ENCODE measurements around the gene EIF2S3B.
"Not testable (repeated sequence)": the region's sequence is repeated elsewhere in the genome, so short reads cannot be mapped to it uniquely, and the experiment has no call there.

EIF2S3B gene

DNA sequence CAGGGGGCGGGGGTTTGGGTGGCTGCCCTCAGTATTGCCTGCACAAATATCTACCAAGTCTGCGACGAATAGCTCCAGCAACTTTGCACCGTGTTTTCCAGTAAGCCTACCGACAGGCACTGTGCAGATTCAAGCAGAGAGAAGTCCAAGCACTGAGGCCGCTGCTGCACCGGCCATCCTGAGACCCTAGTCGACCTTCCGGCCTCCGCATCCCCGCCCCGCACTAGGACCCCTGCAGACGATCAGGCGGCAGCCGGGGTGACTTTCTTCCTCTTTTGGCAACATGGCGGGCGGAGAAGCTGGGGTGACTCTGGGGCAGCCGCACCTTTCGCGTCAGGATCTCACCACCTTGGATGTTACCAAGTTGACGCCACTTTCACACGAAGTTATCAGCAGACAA is at the start of gene EIF2S3B:
EIF2S3B (plus strand) TSS at position 271 of the 400 bp plus-strand sequence; CDS start at position 284, 13 bp downstream.
- no peak for DNase-seq

DNA sequence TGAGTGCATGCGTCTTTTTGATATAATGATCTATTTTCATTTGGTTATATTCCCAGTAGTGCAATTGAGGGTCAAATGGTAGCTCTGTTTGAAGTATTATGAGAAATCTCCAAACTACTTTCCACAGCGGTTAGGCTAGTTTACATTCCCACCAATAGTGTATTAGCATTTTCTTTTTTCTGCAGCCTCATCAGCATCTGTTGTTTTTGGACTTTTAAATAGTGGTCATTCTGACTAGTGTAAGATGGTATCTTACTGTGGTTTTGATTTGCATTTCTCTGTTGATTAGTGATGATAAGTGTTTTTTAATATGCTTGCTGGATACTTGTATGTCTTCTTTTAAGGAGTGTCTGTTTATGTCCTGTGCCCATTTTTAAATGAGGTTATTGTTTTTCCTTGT is 48.8 kb upstream of the EIF2S3B start:
- DNase-seq = no peak

- DNase-seq = no peak
Observed at GRCh38 chr12:10457760-10458159, 47.9 kb upstream of the EIF2S3B start.

DNA sequence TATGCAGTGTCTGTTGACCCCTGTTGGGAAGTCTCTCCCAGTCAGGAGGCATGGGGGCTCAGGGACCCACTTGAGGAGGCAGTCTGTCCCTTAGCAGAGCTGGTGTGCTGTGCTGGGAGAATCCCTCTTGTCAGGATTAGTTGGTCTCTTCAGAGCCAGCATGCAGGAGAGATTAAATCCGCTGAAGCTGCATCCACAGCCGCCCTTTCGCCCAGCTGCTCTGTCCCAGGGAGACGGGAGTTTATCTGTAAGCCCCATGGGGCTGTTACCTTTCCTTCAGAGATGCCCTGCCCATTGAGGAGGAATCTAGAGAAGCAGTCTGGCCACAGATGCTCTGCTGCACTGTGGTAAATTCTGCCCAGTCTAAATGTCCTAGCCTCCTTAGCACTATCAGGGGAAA is 39.4 kb upstream of the EIF2S3B start:
- DNase-seq = no peak

DNA sequence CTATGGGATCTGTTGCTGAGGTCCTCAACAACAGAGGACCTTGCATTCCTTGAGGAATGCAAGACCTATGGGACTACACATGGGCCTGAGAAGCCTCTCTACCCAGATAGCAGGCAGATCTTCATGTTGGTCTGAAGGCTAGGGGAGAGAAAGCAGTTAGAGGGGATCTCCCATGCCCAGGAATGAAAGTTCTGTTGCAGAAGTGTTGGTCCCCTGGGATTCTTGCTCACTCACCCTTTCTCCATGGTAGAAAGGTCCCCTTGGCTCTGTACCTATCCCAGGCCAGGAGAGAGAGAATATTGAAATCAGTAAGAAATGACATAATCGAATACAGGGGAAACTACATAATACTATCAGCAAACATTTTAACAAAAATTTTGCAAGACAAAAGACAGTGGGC is 36.0 kb upstream of the EIF2S3B start:
- DNase-seq = no peak

- not testable (repeated sequence) for DNase-seq
Observed at GRCh38 chr12:10472808-10473207, 32.9 kb upstream of the EIF2S3B start.

DNA sequence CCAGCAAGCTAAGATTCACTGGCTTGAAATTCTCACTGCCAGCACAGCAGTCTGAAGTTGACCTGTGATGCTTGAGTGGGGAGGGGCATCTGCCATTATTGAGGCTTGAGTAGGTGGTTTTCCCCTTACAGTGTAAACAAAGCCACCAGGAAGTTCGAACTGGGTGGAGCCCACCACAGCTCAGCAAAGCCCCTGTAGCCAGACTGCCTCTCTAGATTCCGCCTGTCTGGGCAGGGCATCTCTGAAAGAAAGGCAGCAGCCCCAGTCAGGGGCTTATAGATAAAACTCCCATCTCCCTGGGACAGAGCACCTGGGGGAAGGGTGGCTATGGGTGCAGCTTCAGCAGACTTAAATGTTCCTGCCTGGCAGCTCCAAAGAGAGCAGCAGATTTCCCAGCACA is 23.8 kb upstream of the EIF2S3B start:
- DNase-seq = not testable (repeated sequence)

GRCh38 chr12:10487328-10487727 is 18.4 kb upstream of the EIF2S3B start:
- not testable (repeated sequence) for DNase-seq

GRCh38 chr12:10491766-10492165 is 13.9 kb upstream of the EIF2S3B start:
- no peak for DNase-seq

DNA sequence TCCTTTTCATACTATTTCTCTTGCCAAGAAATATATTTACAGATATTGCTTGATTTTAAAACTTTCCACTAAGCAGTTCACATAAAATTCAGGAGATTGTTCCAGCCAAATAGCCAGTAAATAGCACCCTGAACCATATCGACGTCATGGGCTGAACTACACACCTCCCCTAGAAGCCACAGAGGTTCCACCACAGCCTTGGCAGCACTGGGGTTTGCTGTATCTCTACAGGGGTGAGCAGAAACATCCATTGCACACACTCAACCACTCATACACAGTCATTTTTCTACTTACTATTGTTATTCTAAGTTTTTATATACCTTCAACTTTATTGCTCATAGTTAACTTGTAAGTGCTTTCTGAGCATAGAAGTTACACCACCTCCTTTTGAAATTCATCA is 8.1 kb upstream of the EIF2S3B start:
- DNase-seq = no peak

DNA sequence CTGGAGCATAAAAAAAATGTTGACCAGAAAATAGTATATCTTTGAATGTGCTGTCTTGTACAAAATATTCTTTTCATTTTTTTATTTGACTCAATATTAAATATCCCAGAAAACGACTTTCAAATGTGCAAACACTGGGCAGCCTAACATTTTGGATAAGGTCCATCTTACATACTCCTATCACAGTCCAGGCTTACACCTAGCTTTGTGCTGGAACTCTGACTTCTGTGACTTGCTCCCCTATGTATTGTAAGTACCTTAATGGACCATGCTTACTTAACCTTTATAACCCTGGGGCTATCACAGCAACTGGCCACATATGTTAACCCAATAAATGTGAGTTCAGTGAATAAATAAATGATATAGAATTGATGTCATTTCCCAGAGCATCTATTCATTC is 7.6 kb upstream of the EIF2S3B start:
- no peak for DNase-seq

DNA sequence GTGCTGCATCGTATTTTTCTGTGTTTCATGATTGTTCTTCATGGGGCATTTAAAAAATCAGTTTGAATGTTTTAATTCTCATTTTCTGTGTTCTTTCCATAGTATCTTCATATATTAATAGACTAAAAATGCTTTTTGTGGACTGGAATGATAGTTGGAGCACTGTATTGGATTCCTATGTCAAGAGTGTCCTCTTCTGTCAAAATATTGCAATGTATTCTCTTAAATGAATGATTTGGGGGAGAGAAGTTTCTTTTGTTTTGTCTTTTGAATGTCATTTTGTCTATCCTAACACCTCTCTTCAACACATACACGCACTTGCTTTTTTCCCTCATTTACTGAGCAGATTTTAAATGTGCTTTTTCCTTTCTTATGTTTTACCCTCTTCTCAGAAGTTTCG is 4.7 kb upstream of the EIF2S3B start:
- no peak for DNase-seq

DNA sequence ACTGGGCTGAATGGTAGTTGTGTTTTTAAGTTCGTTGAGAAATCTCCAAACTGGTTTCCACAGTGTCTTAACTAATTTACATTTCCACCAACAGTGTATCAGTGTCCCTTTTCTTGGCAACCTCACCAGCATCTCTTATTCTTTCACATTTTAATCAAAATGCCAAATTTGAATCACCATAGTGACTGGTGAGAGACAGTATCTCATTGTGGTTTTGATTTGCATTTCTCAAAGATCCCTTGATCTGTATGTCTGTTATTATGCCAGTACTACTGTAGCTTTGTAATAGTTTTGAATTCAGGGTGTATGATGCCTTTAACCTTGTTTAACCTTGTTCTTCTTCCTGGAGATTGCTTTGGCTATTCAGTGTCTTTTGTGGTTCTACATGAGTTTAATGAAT is 2.2 kb upstream of the EIF2S3B start:
- DNase-seq = no peak

DNA sequence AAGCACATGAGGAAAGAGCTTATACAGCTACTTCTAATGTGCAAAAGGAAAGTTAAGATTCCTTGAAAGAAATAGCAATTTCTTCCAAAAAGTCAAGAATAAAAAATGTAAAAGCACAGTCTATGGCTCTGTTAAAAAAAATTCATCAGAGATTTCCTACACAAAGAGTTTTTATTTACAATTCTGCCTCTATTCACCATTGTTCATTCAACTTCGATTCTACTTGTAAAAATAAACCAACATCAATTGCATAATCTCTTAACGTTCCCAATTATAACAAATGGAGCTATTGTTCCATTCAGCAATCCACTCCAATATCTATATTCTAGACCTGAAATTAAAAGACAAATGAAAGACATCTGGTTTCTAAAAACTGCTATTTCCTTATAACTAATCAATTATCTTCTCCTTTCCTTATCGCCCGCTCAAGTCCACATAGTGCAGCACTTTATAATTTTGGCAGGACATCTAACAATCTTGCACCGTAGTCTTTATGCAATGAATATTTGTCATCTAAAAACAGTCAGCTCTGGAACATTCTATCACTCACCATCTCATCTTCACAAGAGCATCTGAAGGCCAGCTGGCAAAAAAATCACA is 6.2 kb downstream of the EIF2S3B start:
- DNase-seq = no peak

DNA sequence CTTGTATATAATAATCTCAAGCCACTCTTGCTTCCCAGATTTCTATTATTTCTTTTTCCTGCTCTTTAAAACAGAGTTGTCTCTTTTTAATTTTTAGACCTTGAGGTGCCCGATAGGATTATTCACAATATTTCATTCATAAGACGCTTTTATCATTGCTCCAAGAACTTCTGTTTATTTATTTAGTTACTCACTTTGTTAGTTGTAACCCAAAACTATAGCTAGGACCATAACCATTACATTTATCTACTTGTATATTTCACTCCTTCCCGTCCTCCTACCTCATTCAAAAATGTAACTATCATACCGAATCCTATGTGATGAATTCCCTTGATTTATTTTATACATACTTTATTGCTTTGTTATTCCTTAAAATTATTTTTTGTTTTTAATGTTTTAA is 7.1 kb downstream of the EIF2S3B start:
- DNase-seq = no peak

DNA sequence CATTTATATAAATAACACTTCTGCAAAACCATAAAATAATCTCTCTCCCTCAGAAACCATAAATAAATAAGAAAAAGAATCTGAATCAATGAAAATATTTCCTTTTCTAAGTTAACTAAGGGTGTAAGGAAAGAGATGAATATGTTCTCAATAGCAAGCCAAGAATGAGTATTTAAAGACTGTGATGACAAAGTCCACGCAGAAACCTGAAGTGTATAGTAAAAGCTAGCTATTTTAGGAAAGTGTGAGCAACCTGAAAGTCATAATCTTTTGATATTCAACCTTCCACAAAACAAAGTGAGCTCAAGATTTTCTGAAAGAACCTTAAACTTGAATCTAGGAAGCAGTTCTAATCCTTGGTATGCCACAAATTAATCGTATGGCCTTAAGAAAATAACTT is 15.9 kb downstream of the EIF2S3B start:
- no peak for DNase-seq

GRCh38 chr12:10528174-10528953 is 22.7 kb downstream of the EIF2S3B start:
- no peak for DNase-seq

- DNase-seq = no peak
Observed at GRCh38 chr12:10529603-10530002, 23.9 kb downstream of the EIF2S3B start.

DNA sequence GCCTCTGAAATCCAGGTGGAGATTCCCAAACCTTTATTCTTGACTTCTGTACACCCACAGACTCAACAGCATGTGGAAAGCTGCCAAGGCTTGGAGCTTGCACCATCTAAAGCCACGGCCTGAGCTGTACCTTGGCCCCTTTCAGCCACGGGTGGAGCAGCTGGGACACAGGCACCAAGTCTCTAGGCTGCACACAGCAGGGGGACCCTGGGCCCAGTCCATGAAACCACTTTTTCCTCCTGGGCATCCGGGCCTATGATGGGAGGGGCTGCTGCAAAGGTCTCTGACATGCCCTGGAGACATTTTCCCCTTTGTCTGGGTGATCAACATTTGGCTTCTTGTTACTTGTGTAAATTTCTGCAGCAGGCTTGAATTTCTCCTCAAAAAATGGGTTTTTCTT is 32.0 kb downstream of the EIF2S3B start:
- no peak for DNase-seq

DNA sequence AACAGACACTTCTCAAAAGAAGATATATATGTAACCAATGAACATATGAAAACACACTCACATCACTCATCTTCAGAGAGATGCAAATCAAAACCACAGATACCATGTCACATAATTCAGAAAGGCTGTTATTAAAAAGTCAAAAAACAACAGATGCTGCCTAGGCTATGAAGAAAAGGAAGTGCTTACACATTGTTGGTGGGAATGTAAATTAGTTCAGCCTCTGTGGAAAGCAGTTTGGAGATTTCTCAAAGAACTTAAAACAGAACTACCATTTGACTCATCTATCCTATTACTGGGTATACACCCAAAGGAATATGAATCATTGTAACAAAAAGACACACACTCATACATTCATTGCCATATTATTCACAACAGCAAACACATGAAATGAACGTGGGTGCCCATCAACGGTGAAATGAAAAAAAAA is 35.1 kb downstream of the EIF2S3B start:
- DNase-seq = no peak

DNA sequence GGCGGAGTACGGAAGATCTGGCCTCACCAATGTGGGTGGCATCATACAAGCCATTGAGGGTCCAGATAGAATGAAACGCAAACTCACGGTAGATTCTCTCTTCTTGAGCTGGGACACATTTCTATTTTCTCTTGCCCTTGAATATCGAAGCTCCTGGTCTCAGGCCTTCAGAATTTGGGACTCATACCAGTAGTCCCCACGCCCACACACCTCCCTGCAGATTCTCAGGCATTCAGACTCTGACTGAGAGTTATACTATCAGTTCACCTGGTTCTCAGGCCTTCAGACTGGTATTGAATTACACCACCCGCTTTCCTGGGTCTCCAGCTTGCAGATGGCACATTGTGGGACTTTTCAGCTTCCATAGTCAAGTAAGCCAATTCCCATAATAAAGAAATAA is 37.8 kb downstream of the EIF2S3B start:
- DNase-seq = no peak

DNA sequence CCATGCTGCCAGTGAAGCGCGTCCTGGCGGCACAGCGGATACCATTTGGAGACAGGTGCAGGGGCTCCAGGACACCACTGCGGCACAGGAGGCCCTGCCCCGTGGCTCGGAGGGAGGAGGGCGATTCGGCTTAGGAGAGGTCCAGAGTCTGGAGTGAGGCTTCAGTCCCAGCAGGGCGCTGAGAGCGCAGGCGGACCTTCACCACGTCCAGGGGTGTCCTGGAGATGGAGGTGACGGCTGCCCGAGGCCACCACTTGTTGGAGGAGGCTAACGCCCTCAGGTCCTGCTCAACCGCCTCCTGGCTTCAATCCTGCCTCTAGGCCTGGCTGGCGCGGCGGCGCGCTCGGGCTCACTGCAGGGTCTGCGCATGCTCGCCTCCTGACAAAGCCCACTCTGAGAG is 45.7 kb downstream of the EIF2S3B start:
- DNase-seq = no peak

GRCh38 chr12:10553148-10553547 is 47.5 kb downstream of the EIF2S3B start:
- DNase-seq = no peak

DNA sequence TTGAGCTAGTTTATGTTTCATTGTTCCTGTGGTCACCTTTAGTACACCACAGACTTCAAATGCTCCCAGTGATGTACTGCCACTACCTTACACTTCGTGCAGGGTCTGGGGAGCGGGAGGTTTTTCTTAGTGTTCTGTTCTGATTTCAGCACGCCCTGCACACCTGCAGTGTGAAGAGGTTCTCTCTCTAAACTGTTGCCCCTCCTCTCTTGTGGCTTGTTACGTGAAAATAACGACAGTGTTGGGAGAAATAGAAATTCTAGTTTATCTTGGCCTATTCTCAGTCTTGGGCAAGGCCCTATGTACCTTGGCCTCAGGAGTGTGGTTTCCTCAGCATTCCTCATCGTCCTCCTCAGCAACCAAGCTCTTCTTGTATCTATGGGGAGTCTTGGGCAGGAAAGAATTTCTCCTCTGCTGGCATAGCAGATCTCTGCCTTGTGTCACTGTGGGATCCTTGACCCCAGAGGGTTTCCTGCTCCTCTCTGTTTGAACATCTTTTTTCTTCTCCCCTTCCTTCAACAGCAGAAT is 48.6 kb downstream of the EIF2S3B start:
- DNase-seq = no peak
